Thoracic aorta (tissue), 2 donors: ENCODE results near the gene PTPN6. TPM values are rescaled to one million over a fixed set of nuclear protein-coding genes. Genes with fewer than 3 reads are reported as not detected.

Experiments used
- ATAC-seq: fragments of 150-250 bp; one replicate; pipeline ENCODE4 v1.8.0; 2017; ENCODE audit warnings: low read depth; ENCODE audit not compliant: insufficient number of reproducible peaks, low FRiP score
- DNase-seq: peaks from one replicate; pipeline ENCODE4 v3.0.0-alpha.2; 2020; ENCODE audit warnings: low spot score
- H3K27ac ChIP-seq, 2 donors: fragments of 200-600 bp; sonication (generic); 1 replicate in 1 of 2; 2 replicates in 1 of 2; pipeline ENCODE4 v1.5.1; 2016; ENCODE audit warnings: mild to moderate bottlenecking in 2 of 2, moderate library complexity in 2 of 2
- H3K27me3 ChIP-seq: fragments of 200-600 bp; sonication (generic); replicated peaks from 2 replicates; pipeline ENCODE4 v1.6.0; 2016; ENCODE audit warnings: mild to moderate bottlenecking; ENCODE audit not compliant: insufficient read depth
- H3K36me3 ChIP-seq: fragments of 200-600 bp; sonication (generic); one replicate; pipeline ENCODE4 v1.5.1; 2016
- H3K4me1 ChIP-seq, 2 donors: fragments of 200-600 bp; sonication (generic); 1 replicate in 1 of 2; 2 replicates in 1 of 2; pipeline versions ENCODE4 v1.5.1 to v1.6.0; 2016; ENCODE audit warnings: low read depth in 2 of 2, mild to moderate bottlenecking in 1 of 2; ENCODE audit not compliant: control insufficient read depth in 1 of 2
- H3K4me3 ChIP-seq: fragments of 200-600 bp; sonication (generic); 2 replicates; pipeline ENCODE4 v1.5.1; 2016; ENCODE audit warnings: mild to moderate bottlenecking
- H3K9me3 ChIP-seq: fragments of 200-600 bp; sonication (generic); 2 replicates; pipeline ENCODE4 v1.5.1; 2016
- CTCF ChIP-seq: fragments of 200-600 bp; sonication (generic); IDR thresholded peaks from one replicate; pipeline ENCODE4 v1.5.1; 2019; ENCODE audit warnings: antibody characterized with exemption
- total RNA-seq, 2 donors: library from RNA; depleted of rRNA; stranded (reverse); fragments of >200 nt; gene quantifications; one replicate each; pipeline versions ENCODE4 v1.1.0 to v1.2.3, GENCODE V29; 2016

The PTPN6 gene
- total RNA-seq, 2 donors from 2014 or later, result 19.0 to 24.0 TPM

GRCh38 chr12:6979453-6979852 lies 28.3 kb downstream of the PTPN6 start:
- TF ChIP-seq CTCF, result no peak
- Histone ChIP-seq H3K9me3 (no peaks in the 10 kb centered on the region), H3K27me3 (no peaks in the 10 kb centered on the region), H3K27ac (no peak overlapping the region), H3K4me1 (no peaks in the 10 kb centered on the region), H3K36me3 (peaks cover 64% of the 10 kb centered on the region), H3K4me3 (no peak overlapping the region)
- DNase-seq (no peak), ATAC-seq (no peak)

DNA sequence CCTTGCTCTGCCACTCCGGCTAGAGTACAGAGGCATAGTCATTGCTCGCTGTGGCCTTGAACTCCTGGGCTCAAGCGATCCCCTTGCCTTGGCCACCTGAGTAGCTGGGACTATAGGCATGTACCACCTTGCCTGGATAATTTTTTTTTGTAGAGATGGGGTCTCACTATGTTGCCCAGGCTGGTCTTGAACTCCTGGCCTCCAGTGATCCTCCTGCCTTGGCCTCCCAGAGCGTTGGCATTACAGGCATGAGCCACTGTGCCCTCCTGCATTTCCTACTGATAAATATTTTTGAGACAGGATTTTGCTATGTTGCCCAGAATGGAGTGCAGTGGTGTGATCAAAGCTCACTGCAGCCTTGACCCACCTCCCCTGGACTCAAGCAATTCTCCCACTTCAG lies 28.9 kb downstream of the PTPN6 start:
- DNase-seq (no peak), ATAC-seq (no peak)
- no peak for TF ChIP-seq CTCF
- Histone ChIP-seq H3K36me3 (peaks cover 59% of the 10 kb centered on the region), H3K4me1 (no peaks in the 10 kb centered on the region), H3K27ac (no peak overlapping the region), H3K27me3 (no peaks in the 10 kb centered on the region), H3K9me3 (no peaks in the 10 kb centered on the region), H3K4me3 (no peak overlapping the region)

GRCh38 chr12:6980740-6981139 lies 29.6 kb downstream of the PTPN6 start:
- H3K9me3 ChIP-seq, result no peaks in the 10 kb centered on the region
- TF ChIP-seq CTCF, result no peak
- no peaks in the 10 kb centered on the region for H3K4me1 ChIP-seq
- no peaks in the 10 kb centered on the region for H3K27me3 ChIP-seq
- no peak overlapping the region for H3K4me3 ChIP-seq
- H3K27ac ChIP-seq, result no peak overlapping the region
- DNase-seq, result no peak
- no peak for ATAC-seq
- peaks cover 53% of the 10 kb centered on the region for H3K36me3 ChIP-seq

DNA sequence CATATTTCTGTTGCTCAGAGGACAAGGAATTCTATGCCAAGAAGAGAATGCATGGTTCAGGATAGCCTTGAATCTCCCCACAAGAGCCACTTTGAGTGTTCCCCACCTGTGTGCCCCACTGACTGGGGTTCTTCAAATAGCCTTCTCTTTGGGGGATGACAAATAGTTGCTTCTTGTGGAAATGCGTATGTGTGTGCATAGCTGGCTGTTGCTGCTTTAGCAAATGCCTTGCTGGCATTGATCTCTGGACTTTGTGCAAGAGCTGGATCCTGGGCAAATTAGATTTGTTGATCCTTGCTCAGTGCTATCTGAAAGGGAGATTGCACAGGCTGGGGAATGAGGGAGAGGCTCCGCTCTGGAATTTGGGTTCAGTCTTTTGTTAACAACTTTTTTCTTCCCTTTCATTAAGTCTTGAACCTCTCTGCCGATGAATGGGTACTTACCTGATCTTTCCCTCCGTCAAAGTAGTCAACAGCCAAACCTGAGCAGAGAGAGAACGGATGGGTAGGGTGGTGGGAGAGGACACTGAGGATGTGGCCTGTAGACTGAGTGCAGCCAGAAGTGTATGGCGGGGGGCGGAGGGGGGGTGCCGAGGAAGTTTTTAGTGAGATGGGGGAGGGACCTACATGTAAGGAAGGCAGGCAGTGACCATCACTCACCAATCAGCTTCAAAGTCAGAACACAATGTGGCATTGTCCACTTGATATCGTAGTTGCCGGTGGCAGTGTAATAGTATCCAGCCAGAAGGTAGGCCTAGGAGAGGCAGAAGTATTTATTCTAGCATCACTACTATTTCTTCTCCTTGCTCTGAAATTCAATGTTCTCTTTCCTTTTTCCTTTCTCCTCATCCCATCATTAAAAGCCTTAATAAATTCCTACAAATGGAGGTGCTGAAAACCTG lies 30.2 kb downstream of the PTPN6 start:
- no peak for DNase-seq
- peaks cover 47% of the 10 kb centered on the region for H3K36me3 ChIP-seq
- H3K4me3 ChIP-seq, result no peak overlapping the region
- no peak for TF ChIP-seq CTCF
- no peak for ATAC-seq
- H3K27ac ChIP-seq, result no peak overlapping the region
- no peaks in the 10 kb centered on the region for H3K9me3 ChIP-seq
- no peaks in the 10 kb centered on the region for H3K27me3 ChIP-seq
- no peaks in the 10 kb centered on the region for H3K4me1 ChIP-seq

GRCh38 chr12:6982532-6982931 lies 31.4 kb downstream of the PTPN6 start:
- Histone ChIP-seq H3K4me1 (no peaks in the 10 kb centered on the region), H3K27ac (no peak overlapping the region), H3K27me3 (no peaks in the 10 kb centered on the region), H3K36me3 (peaks cover 40% of the 10 kb centered on the region), H3K4me3 (no peak overlapping the region), H3K9me3 (no peaks in the 10 kb centered on the region)
- DNase-seq (no peak), ATAC-seq (no peak)
- no peak for TF ChIP-seq CTCF
